Ishikawa (cell line): ENCODE data around the gene GARNL3.

ENCODE experiments used
- CEBPB ChIP-seq: IDR thresholded peaks from 2 replicates; pipeline ENCODE4 v1.6.1; 2012
- CREB1 ChIP-seq: IDR thresholded peaks from 2 replicates; pipeline ENCODE4 v1.6.1; 2012; ENCODE audit warnings: low read depth
- EGR1 ChIP-seq: IDR thresholded peaks from 2 replicates; pipeline ENCODE4 v1.6.1; 2012
- EP300 ChIP-seq: IDR thresholded peaks from 2 replicates; pipeline ENCODE4 v1.6.1; 2012; ENCODE audit warnings: borderline replicate concordance
- FOXM1 ChIP-seq: IDR thresholded peaks from 2 replicates; pipeline ENCODE4 v1.6.1; 2012; ENCODE audit warnings: low read depth, borderline replicate concordance
- MAX ChIP-seq: IDR thresholded peaks from 2 replicates; pipeline ENCODE4 v1.6.1; 2012
- NFIC ChIP-seq: IDR thresholded peaks from 2 replicates; pipeline ENCODE4 v1.6.1; 2012
- RAD21 ChIP-seq: IDR thresholded peaks from 2 replicates; pipeline ENCODE4 v1.6.1; 2012; ENCODE audit warnings: low read depth
- TAF1 ChIP-seq: IDR thresholded peaks from 2 replicates; pipeline ENCODE4 v1.6.1; 2012; ENCODE audit warnings: low read depth, mild to moderate bottlenecking
- TCF12 ChIP-seq: IDR thresholded peaks from 2 replicates; pipeline ENCODE4 v1.6.1; 2012; ENCODE audit warnings: low read depth
- TEAD4 ChIP-seq: IDR thresholded peaks from 2 replicates; pipeline ENCODE4 v1.6.1; 2012
- YY1 ChIP-seq: IDR thresholded peaks from 2 replicates; pipeline ENCODE4 v1.6.1; 2012; ENCODE audit warnings: low read depth
- ZBTB7A ChIP-seq: IDR thresholded peaks from 2 replicates; pipeline ENCODE4 v1.6.1; 2012; ENCODE audit warnings: low read depth
- TF ChIP-seq, protein P1 (sequence below): IDR thresholded peaks from 2 replicates; pipeline ENCODE4 v1.6.1; 2012; ENCODE audit warnings: low read depth, mild to moderate bottlenecking
- TF ChIP-seq, protein P2 (sequence below): IDR thresholded peaks from 2 replicates; pipeline ENCODE4 v1.6.1; 2012

GARNL3 gene

DNA sequence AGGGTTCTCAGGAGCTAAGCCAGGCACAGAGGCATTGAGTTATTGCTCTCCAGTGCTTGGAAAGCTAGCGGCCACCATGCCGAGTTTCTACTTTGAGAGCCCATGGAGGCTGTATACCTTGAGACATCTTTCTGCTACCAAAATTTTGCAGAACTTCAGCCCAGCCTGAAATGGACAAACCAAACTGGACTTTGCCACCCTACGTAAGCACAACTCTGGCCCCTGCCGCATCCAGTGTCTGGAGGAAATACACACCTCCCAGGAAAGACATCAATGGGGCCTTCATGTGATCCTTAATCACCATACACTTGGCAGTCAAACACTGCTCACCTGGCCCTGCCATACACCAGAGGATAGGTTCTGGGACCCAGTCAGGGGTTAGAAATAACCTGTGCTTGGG lies 27.8 kb downstream of the GARNL3 start:
- TF ChIP-seq YY1 (no peak), TAF1 (no peak), FOXM1 (no peak), MAX (no peak), RAD21 (no peak), TEAD4 (no peak), CEBPB (no peak)
- TF ChIP-seq, protein P1, sequence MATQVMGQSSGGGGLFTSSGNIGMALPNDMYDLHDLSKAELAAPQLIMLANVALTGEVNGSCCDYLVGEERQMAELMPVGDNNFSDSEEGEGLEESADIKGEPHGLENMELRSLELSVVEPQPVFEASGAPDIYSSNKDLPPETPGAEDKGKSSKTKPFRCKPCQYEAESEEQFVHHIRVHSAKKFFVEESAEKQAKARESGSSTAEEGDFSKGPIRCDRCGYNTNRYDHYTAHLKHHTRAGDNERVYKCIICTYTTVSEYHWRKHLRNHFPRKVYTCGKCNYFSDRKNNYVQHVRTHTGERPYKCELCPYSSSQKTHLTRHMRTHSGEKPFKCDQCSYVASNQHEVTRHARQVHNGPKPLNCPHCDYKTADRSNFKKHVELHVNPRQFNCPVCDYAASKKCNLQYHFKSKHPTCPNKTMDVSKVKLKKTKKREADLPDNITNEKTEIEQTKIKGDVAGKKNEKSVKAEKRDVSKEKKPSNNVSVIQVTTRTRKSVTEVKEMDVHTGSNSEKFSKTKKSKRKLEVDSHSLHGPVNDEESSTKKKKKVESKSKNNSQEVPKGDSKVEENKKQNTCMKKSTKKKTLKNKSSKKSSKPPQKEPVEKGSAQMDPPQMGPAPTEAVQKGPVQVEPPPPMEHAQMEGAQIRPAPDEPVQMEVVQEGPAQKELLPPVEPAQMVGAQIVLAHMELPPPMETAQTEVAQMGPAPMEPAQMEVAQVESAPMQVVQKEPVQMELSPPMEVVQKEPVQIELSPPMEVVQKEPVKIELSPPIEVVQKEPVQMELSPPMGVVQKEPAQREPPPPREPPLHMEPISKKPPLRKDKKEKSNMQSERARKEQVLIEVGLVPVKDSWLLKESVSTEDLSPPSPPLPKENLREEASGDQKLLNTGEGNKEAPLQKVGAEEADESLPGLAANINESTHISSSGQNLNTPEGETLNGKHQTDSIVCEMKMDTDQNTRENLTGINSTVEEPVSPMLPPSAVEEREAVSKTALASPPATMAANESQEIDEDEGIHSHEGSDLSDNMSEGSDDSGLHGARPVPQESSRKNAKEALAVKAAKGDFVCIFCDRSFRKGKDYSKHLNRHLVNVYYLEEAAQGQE: no peak

- TF ChIP-seq EGR1 (no peak), TEAD4 (no peak), ZBTB7A (no peak), CEBPB (no peak), NFIC (no peak), EP300 (no peak), TCF12 (no peak), CREB1 (no peak), TAF1 (no peak), YY1 (no peak), MAX (no peak), RAD21 (no peak), FOXM1 (no peak)
- TF ChIP-seq, protein P1: no peak
- TF ChIP-seq, protein P2, sequence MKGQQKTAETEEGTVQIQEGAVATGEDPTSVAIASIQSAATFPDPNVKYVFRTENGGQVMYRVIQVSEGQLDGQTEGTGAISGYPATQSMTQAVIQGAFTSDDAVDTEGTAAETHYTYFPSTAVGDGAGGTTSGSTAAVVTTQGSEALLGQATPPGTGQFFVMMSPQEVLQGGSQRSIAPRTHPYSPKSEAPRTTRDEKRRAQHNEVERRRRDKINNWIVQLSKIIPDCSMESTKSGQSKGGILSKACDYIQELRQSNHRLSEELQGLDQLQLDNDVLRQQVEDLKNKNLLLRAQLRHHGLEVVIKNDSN: no peak
Measured at GRCh38 chr9:127293328-127293727, 28.8 kb downstream of the GARNL3 start.

- TF ChIP-seq ZBTB7A: no peak
- no peak for TF ChIP-seq EGR1
- no peak for TF ChIP-seq MAX
- TF ChIP-seq CEBPB: no peak
- TF ChIP-seq FOXM1: no peak
- TF ChIP-seq TEAD4: no peak
- no peak for TF ChIP-seq NFIC
- no peak for TF ChIP-seq YY1
- TF ChIP-seq, protein P2: no peak
- TF ChIP-seq RAD21: no peak
Measured at GRCh38 chr9:127293767-127294166, 29.2 kb downstream of the GARNL3 start.

- TF ChIP-seq YY1 (no peak), CEBPB (no peak), RAD21 (no peak), MAX (no peak), EP300 (no peak), TAF1 (no peak), ZBTB7A (no peak), CREB1 (no peak), TEAD4 (no peak), TCF12 (no peak), FOXM1 (no peak), NFIC (no peak), EGR1 (no peak)
- TF ChIP-seq, protein P1: no peak
- TF ChIP-seq, protein P2: no peak
Measured at GRCh38 chr9:127295005-127295404, 30.4 kb downstream of the GARNL3 start.
